ENCODE data around the gene KRT75.
"Not testable (repeated sequence)": the region's sequence is repeated elsewhere in the genome, so short reads cannot be mapped to it uniquely, and the experiment has no call there.

KRT75 gene

DNA sequence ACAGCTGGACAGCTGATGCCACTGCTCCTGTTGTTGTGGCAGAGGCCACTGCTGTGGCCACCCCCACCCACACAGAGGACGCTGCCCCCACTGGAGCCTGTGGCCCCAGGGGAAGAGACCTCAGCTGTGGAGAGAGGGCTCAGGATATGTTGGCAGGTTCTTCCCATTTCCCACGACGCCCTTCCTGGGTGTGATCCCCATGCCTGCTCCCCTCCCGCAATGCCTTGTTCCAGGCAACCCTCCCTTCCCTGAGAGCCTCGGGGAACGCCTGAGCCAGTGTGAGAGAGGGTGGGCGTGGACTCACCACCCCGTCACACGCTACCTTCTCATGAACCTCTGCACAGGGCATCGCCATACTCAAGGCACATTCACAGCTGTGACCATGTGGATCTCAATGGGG, 22.4 kb downstream of the KRT75 start:
- TF ChIP-seq, protein P1, sequence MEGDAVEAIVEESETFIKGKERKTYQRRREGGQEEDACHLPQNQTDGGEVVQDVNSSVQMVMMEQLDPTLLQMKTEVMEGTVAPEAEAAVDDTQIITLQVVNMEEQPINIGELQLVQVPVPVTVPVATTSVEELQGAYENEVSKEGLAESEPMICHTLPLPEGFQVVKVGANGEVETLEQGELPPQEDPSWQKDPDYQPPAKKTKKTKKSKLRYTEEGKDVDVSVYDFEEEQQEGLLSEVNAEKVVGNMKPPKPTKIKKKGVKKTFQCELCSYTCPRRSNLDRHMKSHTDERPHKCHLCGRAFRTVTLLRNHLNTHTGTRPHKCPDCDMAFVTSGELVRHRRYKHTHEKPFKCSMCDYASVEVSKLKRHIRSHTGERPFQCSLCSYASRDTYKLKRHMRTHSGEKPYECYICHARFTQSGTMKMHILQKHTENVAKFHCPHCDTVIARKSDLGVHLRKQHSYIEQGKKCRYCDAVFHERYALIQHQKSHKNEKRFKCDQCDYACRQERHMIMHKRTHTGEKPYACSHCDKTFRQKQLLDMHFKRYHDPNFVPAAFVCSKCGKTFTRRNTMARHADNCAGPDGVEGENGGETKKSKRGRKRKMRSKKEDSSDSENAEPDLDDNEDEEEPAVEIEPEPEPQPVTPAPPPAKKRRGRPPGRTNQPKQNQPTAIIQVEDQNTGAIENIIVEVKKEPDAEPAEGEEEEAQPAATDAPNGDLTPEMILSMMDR (conservative IDR thresholded peaks at IDR 0.05; ENCODE audit: low read depth, low read length): no peak
- DNase-seq (ENCODE audit: low read depth): no peak
- H3K4me3 ChIP-seq (ENCODE audit: low read depth, low read length): no peak overlapping the region

DNA sequence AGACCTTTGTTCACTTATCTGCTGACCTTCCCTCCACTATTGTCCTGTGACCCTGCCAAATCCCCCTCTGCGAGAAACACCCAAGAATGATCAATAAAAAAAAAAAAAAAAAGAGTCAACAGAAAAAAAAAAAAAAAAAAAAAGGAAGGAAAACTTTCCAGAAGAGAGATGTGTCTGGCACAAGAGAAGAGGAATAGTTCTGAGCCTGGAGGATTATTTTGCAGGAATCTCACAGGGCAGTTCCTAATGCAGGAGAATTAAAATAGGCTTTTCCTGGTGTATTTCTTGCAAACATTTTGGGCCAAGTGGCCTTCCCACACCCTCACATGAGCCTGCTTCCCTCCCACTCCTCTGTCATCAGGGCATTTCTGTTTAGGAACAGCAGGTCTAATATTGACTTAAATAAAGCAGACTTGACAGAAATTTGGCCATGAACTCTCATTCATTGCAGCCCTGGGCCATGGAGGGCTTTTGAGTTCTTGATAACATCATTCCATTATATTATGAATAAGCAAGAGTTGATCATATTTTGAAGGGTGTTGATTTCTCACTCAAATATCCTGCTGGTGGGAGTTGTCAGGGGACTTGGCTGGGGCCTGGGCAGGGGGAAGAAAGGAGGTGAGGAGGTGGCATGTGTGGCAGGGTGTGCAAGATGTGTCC, 23.5 kb downstream of the KRT75 start:
- not testable (repeated sequence) for H3K4me3 ChIP-seq (ENCODE audit: low read depth, low read length)

DNA sequence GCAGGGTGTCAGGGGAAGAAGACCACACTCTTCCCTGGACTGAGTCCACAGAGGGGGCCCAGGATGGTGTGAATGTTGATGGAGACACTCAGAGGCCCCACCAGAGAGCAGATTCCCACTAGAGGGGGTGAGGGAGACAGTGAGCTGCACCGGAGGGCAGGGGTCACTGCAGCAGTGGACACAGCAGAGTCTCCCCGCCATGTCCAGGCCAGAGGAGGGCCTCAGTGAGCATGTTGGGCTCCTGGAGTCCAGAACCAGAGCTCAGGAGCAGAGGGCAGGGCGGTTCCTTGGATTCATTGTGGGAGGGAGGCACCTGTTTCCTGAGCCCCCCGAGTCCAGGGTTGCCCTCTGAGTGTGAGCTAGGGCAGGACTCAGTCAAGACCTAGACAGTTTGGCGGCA, 26.3 kb downstream of the KRT75 start:
- H3K4me3 ChIP-seq (ENCODE audit: low read depth, low read length): no peak overlapping the region
- TF ChIP-seq, protein P1 (conservative IDR thresholded peaks at IDR 0.05; ENCODE audit: low read depth, low read length): peak; percentile 14

More for the DNA sequence above, 23.5 kb downstream of the KRT75 start:
- DNase-seq (ENCODE audit: low read depth): not testable (repeated sequence)

DNA sequence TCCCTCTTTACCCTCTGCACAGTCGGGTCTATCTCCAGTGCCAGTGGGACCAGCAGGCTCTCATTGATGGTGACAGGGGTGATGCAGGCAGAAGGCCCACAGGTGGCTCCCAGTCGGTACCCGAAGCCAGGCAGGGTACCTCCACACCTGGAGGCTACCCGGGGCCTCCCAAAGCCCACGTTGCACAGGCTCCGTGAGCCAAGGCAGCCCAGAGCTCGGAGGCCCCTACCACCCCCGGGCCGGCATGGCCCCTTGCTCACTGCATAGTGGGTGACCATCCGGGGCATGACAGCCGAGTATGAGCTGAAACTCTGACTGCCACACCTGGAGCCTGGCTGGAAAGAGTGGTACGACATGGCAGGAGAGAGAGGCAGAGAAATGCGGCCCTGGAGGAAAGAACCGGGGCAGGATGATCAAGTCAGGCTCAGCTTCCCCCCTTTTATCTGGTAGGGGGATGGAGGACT, 28.2 kb downstream of the KRT75 start, which contains the start of gene KRT82:
KRT82 (minus strand) TSS at position 414 of the 464 bp plus-strand sequence; CDS start at position 356, 58 bp downstream.
- TF ChIP-seq, protein P1 (conservative IDR thresholded peaks at IDR 0.05; ENCODE audit: low read depth, low read length): no peak
- H3K4me3 ChIP-seq (ENCODE audit: low read depth, low read length): no peak within 1 kb of the TSS
- DNase-seq (ENCODE audit: low read depth): no peak

More for the DNA sequence above, 26.3 kb downstream of the KRT75 start:
- DNase-seq (ENCODE audit: low read depth): no peak

DNA sequence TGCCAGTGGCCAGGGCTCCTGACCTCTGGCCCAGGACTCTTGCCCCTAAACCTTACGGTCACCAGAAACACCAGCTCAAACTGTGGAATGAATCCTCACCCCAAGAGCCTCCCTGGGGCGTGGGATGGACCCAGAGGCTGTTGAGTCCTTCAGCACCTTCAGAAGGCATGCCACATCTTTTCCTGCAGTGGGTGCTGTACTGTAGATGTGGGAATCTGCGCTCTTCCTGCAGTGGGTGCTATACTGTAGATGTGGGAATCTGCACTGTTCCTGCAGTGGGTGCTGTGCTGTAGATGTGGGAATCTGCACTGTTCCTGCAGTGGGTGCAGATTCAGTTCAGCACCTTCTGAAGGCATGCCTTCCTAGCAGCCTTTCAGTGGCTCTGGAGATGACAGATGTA, 29.2 kb downstream of the KRT75 start:
- DNase-seq (ENCODE audit: low read depth): no peak
- TF ChIP-seq, protein P1 (conservative IDR thresholded peaks at IDR 0.05; ENCODE audit: low read depth, low read length): peak; percentile 28
- no peak overlapping the region for H3K4me3 ChIP-seq (ENCODE audit: low read depth, low read length)

DNA sequence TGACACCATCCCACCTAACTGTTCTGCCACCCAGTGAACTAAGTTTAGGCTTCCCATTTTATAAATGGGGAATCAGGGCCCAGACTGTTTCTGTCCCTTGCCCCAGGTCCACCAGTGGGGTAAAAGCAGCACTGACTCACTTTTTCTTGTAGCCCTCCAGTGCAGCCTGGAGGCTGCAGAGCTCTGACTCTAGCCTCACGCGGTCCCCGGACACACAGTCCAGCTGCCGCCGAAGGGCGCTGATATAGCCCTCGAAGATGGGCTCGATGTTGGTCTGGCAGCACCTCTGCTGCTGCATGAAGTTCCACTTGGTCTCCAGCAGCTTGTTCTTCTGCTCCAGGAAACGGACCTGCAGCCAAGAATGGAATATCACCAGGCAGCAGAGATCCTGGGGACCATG, 30.6 kb downstream of the KRT75 start:
- TF ChIP-seq, protein P1 (conservative IDR thresholded peaks at IDR 0.05; ENCODE audit: low read depth, low read length): no peak
- no peak for DNase-seq (ENCODE audit: low read depth)
- H3K4me3 ChIP-seq (ENCODE audit: low read depth, low read length): no peak overlapping the region

DNA sequence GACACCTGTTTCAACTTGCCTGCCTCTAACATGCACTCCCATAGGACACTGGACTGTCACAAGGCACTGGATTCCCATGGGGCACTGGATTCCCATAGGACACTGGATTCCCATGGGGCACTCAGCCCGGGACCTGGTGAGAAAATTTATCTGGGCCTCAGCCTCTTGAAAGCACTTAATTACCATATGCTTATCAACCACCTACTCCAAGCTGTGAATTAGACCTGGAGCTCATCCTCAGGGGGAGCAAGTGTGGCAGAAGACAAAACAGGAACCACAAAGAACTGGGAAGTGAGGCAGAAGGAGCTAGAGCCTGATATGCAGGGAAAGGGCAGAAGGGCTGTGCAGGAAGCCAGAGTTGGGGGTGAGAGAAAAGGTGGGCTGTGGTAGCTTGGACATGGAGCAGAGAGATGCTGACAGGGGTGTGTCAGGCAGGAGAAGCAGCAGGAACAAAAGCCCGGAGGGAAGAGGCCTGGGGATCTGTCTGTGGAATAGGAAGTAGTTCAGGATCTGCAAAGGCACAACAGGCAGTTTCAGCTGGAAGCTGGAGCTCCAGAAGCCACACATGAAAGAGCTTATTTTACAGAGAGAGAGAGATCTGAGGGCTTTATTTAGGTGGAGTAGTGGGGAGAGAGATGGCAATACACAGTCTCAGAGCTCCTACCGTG, 31.2 kb downstream of the KRT75 start:
- no peak for DNase-seq (ENCODE audit: low read depth)
- TF ChIP-seq, protein P1 (conservative IDR thresholded peaks at IDR 0.05; ENCODE audit: low read depth, low read length): no peak

More for the DNA sequence above, 31.2 kb downstream of the KRT75 start:
- no peak overlapping the region for H3K4me3 ChIP-seq (ENCODE audit: low read depth, low read length)

All from choroid plexus epithelial cell (primary cell).